BLaER1 (cell line): ENCODE measurements around the gene LTO1.

Experiments
- H3K27ac ChIP-seq: shearing (Covaris generic); formaldehyde crosslinking; 2 replicates; pipeline ENCODE4 v1.8.1; 2022
- H3K27me3 ChIP-seq: shearing (Covaris generic); formaldehyde crosslinking; 2 replicates; pipeline ENCODE4 v1.8.1; 2022
- H3K36me3 ChIP-seq: shearing (Covaris generic); formaldehyde crosslinking; 2 replicates; pipeline ENCODE4 v1.8.1; 2022
- H3K4me1 ChIP-seq: shearing (Covaris generic); formaldehyde crosslinking; 2 replicates; pipeline ENCODE4 v1.8.1; 2022
- H3K4me2 ChIP-seq: shearing (Covaris generic); formaldehyde crosslinking; 2 replicates; pipeline ENCODE4 v1.8.1; 2022
- H3K4me3 ChIP-seq: shearing (Covaris generic); formaldehyde crosslinking; 2 replicates; pipeline ENCODE4 v1.8.1; 2022
- H3K9ac ChIP-seq: shearing (Covaris generic); formaldehyde crosslinking; 2 replicates; pipeline ENCODE4 v1.8.1; 2022
- H3K9me3 ChIP-seq: shearing (Covaris generic); formaldehyde crosslinking; 2 replicates; pipeline ENCODE4 v1.8.1; 2022
- H4K20me1 ChIP-seq: shearing (Covaris generic); formaldehyde crosslinking; 2 replicates; pipeline ENCODE4 v1.8.1; 2022
- Cebpa-rat ChIP-seq: shearing (Covaris generic); IDR thresholded peaks from 2 replicates; pipeline ENCODE4 v1.8.1; 2022

The LTO1 gene

GRCh38 chr11:69648679-69649575 lies 26.2 kb downstream of the LTO1 start:
- no peak for TF ChIP-seq Cebpa-rat
- no peak overlapping the region for H3K27ac ChIP-seq
- H3K9me3 ChIP-seq, result no peaks in the 10 kb centered on the region
- H3K4me1 ChIP-seq, result peaks cover 28% of the 10 kb centered on the region
- peaks cover 6% of the 10 kb centered on the region; the same call in 1 of the 2 replicates for H4K20me1 ChIP-seq
- H3K4me3 ChIP-seq, result no peak overlapping the region
- no peaks in the 10 kb centered on the region for H3K36me3 ChIP-seq
- H3K9ac ChIP-seq, result no peak overlapping the region
- no peaks in the 10 kb centered on the region for H3K27me3 ChIP-seq
- H3K4me2 ChIP-seq, result peak overlapping the region; percentile 82

- peaks cover 28% of the 10 kb centered on the region for H3K4me1 ChIP-seq
Observed at GRCh38 chr11:69647761-69648497, 27.2 kb downstream of the LTO1 start.

GRCh38 chr11:69647390-69647748 lies 27.8 kb downstream of the LTO1 start:
- no peak overlapping the region for H3K9ac ChIP-seq
- peaks cover 13% of the 10 kb centered on the region; the same call in 1 of the 2 replicates for H4K20me1 ChIP-seq
- peaks cover 28% of the 10 kb centered on the region for H3K4me1 ChIP-seq
- no peak for TF ChIP-seq Cebpa-rat
- H3K9me3 ChIP-seq, result no peaks in the 10 kb centered on the region
- H3K27me3 ChIP-seq, result peaks cover 10% of the 10 kb centered on the region
- no peak overlapping the region for H3K4me3 ChIP-seq
- H3K27ac ChIP-seq, result no peak overlapping the region
- peak overlapping the region; percentile 82 for H3K4me2 ChIP-seq
- H3K36me3 ChIP-seq, result no peaks in the 10 kb centered on the region

More at GRCh38 chr11:69647761-69648497, 27.2 kb downstream of the LTO1 start:
- Histone ChIP-seq H3K4me2 (peak overlapping the region; percentile 82), H3K9ac (peak overlapping the region; percentile 28; the same call in 1 of the 2 replicates), H3K4me3 (peak overlapping the region; percentile 16; the same call in 1 of the 2 replicates), H3K9me3 (no peaks in the 10 kb centered on the region), H3K36me3 (no peaks in the 10 kb centered on the region), H3K27me3 (peaks cover 4% of the 10 kb centered on the region), H3K27ac (peak overlapping the region; percentile 37; the same call in 1 of the 2 replicates), H4K20me1 (peaks cover 11% of the 10 kb centered on the region; the same call in 1 of the 2 replicates)
- no peak for TF ChIP-seq Cebpa-rat

- TF ChIP-seq Cebpa-rat, result no peak
- no peaks in the 10 kb centered on the region for H3K9me3 ChIP-seq
- no peak overlapping the region for H3K9ac ChIP-seq
- peaks cover 16% of the 10 kb centered on the region for H3K27me3 ChIP-seq
- H4K20me1 ChIP-seq, result peaks cover 19% of the 10 kb centered on the region
- H3K4me1 ChIP-seq, result peaks cover 34% of the 10 kb centered on the region
- H3K27ac ChIP-seq, result no peak overlapping the region
- no peaks in the 10 kb centered on the region for H3K36me3 ChIP-seq
- peak overlapping the region; percentile 82; the same call in 1 of the 2 replicates for H3K4me2 ChIP-seq
- H3K4me3 ChIP-seq, result no peak overlapping the region
Observed at GRCh38 chr11:69646493-69647389, 28.4 kb downstream of the LTO1 start.

- TF ChIP-seq Cebpa-rat, result no peak
- H3K9ac ChIP-seq, result no peak overlapping the region
- H3K27ac ChIP-seq, result no peak overlapping the region
- peaks cover 42% of the 10 kb centered on the region for H3K4me1 ChIP-seq
- no peak overlapping the region for H3K4me3 ChIP-seq
- H3K36me3 ChIP-seq, result no peaks in the 10 kb centered on the region
- peaks cover 24% of the 10 kb centered on the region for H3K27me3 ChIP-seq
- no peaks in the 10 kb centered on the region for H3K9me3 ChIP-seq
- no peak overlapping the region for H3K4me2 ChIP-seq
- H4K20me1 ChIP-seq, result peaks cover 27% of the 10 kb centered on the region
Observed at GRCh38 chr11:69645801-69646492, 29.2 kb downstream of the LTO1 start.

GRCh38 chr11:69644962-69645675 lies 30.0 kb downstream of the LTO1 start:
- peaks cover 45% of the 10 kb centered on the region for H3K4me1 ChIP-seq
- no peaks in the 10 kb centered on the region for H3K9me3 ChIP-seq
- H3K4me2 ChIP-seq, result no peak overlapping the region
- TF ChIP-seq Cebpa-rat, result no peak
- H3K9ac ChIP-seq, result no peak overlapping the region
- no peak overlapping the region for H3K4me3 ChIP-seq
- H3K27me3 ChIP-seq, result peaks cover 32% of the 10 kb centered on the region
- H3K36me3 ChIP-seq, result no peaks in the 10 kb centered on the region
- peaks cover 34% of the 10 kb centered on the region for H4K20me1 ChIP-seq
- no peak overlapping the region for H3K27ac ChIP-seq

DNA sequence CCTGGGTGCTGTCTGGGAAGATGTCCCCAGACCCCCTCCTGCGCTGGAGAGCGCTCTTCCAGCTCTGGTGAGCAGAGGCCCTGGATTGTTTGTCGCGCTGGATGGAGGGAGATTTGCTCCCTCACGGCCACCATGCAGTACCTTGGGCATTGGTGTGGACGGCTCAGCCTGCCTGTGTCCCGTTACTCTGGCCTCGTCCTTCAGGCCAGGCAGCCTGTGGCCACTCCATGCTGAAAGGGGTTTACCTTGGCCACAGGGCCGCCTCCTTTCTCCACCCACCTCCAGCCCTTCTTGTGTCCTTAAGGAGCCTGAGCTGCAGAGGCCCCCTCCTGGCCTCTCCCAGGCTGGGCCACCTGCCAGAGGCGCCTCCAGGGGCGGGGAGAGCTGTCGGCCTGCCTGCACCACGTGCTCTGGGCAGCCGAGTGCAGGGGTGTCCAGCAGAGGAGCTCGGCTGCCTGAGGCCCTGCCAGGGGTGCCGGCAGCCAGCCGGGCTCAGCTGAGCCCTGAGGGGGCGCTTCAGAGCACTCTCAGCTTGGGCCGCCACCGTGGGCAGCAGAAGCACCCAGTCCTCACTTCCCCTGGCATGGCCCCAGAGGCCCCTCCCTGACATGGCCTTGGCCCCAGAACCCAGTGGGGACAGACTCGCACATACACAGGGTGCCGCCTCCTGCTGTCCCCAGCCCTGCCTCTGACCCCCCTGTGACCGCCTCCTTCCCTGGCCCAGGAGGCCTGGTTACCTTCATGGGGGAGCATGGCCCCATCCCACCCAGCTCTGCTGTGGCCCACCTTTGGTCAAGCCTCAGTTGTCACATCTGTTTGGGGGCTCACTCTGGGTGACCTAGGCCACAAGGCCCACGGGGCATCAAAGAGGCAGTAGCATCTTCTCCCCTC lies 30.8 kb downstream of the LTO1 start:
- Histone ChIP-seq H3K9ac (no peak overlapping the region), H3K9me3 (no peaks in the 10 kb centered on the region), H3K36me3 (no peaks in the 10 kb centered on the region), H4K20me1 (peaks cover 39% of the 10 kb centered on the region), H3K4me2 (no peak overlapping the region), H3K4me3 (no peak overlapping the region), H3K27ac (no peak overlapping the region), H3K4me1 (peaks cover 40% of the 10 kb centered on the region), H3K27me3 (peaks cover 40% of the 10 kb centered on the region)
- TF ChIP-seq Cebpa-rat, result no peak

DNA sequence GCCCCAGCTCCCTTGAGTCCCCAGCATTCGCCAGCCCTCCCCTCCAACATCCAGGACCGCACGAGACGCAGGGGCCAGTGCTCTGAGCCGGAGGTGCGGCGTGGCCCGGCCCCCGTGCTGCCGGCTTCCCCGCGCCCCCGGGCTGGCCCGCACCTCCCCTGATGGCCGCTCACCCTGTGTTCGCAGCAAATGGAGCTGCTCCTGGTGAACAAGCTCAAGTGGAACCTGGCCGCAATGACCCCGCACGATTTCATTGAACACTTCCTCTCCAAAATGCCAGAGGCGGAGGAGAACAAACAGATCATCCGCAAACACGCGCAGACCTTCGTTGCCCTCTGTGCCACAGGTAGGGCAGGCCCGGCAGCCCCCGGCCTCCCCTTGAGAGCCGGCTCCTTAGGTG lies 31.5 kb downstream of the LTO1 start:
- Histone ChIP-seq H3K36me3 (no peaks in the 10 kb centered on the region), H3K4me1 (peaks cover 42% of the 10 kb centered on the region), H3K9ac (no peak overlapping the region), H3K4me3 (no peak overlapping the region), H3K27me3 (peaks cover 47% of the 10 kb centered on the region), H4K20me1 (peaks cover 46% of the 10 kb centered on the region), H3K9me3 (no peaks in the 10 kb centered on the region), H3K27ac (no peak overlapping the region), H3K4me2 (peak overlapping the region; percentile 98)
- TF ChIP-seq Cebpa-rat, result no peak
